GM12891 (cell line): ENCODE measurements around the gene KIF21B.

Experiments
- POLR2A ChIP-seq: IDR thresholded peaks from 2 replicates; pipeline ENCODE4 v1.6.1; 2011; ENCODE audit warnings: low read depth, low read length, control low read depth
- POU2F2 ChIP-seq: IDR thresholded peaks from 2 replicates; pipeline ENCODE4 v1.6.1; 2011; ENCODE audit warnings: low read depth, mild to moderate bottlenecking, control low read depth, low read length, moderate library complexity

DNA sequence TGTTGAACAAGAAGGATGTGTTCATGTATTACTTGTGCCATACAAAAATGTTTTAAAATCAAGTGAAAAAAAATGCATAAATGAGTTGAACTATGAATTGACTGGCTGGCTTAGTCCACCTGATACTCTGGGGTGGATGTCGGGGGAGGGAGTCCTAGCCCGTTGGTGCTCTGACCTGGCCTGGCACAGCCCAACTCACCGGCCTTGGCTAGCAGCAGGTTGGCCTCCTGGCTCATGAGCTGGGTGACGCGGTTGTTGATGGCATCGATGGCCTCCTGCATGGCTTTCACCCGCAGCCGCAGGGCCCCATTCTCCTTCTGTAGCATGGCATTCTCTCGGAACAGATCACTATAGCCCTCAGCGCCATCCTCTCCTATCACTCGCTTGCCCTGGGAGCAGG, 21.6 kb downstream of the KIF21B start:
- TF ChIP-seq POLR2A (no peak), POU2F2 (no peak)
